DMS 273 (cell line): ENCODE measurements around the gene PAXIP1.
"Not testable (repeated sequence)": the region's sequence is repeated elsewhere in the genome, so short reads cannot be mapped to it uniquely, and the experiment has no call there.

ENCODE experiments used
- DNase-seq: peaks from one replicate; lab custom pipeline; 2025; ENCODE audit not compliant: unreplicated experiment; lab: John Stamatoyannopoulos, UW

PAXIP1 gene

GRCh38 chr7:155003092-155003375, at the start of gene PAXIP1:
TSS of gene PAXIP1 (minus strand) at chr7:155003124. CDS start at chr7:155002929, 195 bp downstream.
- peak; percentile 93 for DNase-seq

GRCh38 chr7:155051355-155051754, 48.4 kb upstream of the PAXIP1 start:
- DNase-seq: no peak

- no peak for DNase-seq
Measured at GRCh38 chr7:155048006-155048405, 45.1 kb upstream of the PAXIP1 start.

GRCh38 chr7:155043756-155044155, 40.8 kb upstream of the PAXIP1 start:
- DNase-seq: no peak

- DNase-seq: no peak
Measured at GRCh38 chr7:155038335-155038734, 35.4 kb upstream of the PAXIP1 start.

GRCh38 chr7:155034495-155034894, 31.6 kb upstream of the PAXIP1 start:
- not testable (repeated sequence) for DNase-seq

- no peak for DNase-seq
Measured at GRCh38 chr7:155032978-155033377, 30.1 kb upstream of the PAXIP1 start.

- DNase-seq: no peak
Measured at GRCh38 chr7:155027879-155028278, 25.0 kb upstream of the PAXIP1 start.

- no peak for DNase-seq
Measured at GRCh38 chr7:155021699-155022145, 18.8 kb upstream of the PAXIP1 start.

- peak; percentile 31 for DNase-seq
Measured at GRCh38 chr7:155020996-155021395, 18.1 kb upstream of the PAXIP1 start.

GRCh38 chr7:155017834-155018233, 14.9 kb upstream of the PAXIP1 start:
- DNase-seq: no peak

GRCh38 chr7:155011086-155011485, 8.2 kb upstream of the PAXIP1 start:
- no peak for DNase-seq

- peak; percentile 45 for DNase-seq
Measured at GRCh38 chr7:155009570-155010157, 6.7 kb upstream of the PAXIP1 start.

GRCh38 chr7:155007947-155008346, 5.0 kb upstream of the PAXIP1 start:
- DNase-seq: peak; percentile 53

GRCh38 chr7:155003376-155004214, 671 bp upstream of the PAXIP1 start:
- peak; percentile 94 for DNase-seq

GRCh38 chr7:155002411-155003091, 373 bp downstream of the PAXIP1 start:
- peak; percentile 86 for DNase-seq

GRCh38 chr7:155001756-155002410, 1.0 kb downstream of the PAXIP1 start:
- DNase-seq: peak; percentile 68

- peak; percentile 13 for DNase-seq
Measured at GRCh38 chr7:155000795-155001194, 2.1 kb downstream of the PAXIP1 start.

GRCh38 chr7:154998481-154998880, 4.4 kb downstream of the PAXIP1 start:
- no peak for DNase-seq

- DNase-seq: no peak
Measured at GRCh38 chr7:154997840-154998370, 5.0 kb downstream of the PAXIP1 start.

GRCh38 chr7:154996756-154997155, 6.2 kb downstream of the PAXIP1 start:
- no peak for DNase-seq
